ENCODE data around the gene IRF4.

IRF4 gene

DNA sequence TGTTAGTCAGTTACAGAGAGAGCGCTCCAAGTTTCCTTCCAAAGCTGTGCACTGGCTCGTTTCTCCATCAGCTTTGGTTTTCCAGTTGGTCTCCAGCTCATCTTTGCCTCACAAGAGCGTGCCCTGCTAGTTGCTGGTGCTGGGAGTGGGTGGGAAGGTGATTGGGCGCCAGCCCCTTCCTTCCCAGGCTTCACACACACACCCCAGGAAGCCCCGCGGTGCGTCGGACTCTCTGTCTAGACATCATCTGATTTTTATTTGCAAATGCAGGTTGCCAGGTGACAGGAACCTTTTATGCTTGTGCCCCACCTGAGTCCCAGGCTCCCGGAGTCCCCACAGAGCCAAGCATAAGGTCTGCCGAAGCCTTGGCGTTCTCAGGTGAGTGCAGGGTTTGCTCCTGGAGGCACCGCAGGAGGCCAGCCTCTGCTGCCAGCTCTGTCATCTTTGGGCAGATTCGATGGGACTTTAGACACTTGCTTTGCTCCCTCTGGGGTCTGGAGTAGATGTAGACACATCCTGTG, 7.1 kb downstream of the IRF4 start:
- DNase-seq: no peak

DNA sequence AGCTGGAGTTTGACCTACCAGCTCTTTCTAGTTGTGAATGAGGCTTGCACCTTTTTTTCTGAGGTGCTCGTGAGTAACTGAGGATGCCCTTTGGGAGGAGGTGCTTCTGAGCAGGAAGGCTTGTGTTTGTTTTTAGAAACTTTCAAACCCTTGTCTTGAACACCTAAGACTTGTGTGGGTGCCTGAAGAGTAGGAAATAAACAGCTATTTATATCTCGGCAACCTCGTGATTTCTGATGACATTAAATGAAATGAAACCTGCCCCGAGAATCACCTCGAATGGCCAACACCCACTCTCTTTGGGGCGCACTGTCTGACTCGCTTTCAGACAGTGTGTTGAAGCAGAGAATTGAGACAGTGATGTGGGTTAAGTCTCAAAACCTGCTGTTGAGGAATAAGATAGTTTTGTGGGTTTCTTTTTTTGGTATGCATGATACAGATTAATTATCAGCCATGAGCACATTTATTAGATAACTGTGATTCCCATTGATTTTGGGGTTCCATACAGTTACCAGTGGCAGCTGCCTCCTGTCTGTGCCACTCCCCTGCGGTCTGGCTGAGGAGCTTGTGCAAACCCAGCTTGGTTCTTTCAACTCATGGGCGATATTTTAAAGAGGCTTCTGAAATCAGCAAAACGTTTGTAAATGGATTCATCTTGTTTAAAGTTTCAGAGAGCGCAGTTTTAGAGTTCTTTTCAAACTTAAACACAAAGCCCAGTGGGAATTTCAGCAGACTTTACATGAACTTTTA, 8.4 kb downstream of the IRF4 start:
- DNase-seq: no peak

DNA sequence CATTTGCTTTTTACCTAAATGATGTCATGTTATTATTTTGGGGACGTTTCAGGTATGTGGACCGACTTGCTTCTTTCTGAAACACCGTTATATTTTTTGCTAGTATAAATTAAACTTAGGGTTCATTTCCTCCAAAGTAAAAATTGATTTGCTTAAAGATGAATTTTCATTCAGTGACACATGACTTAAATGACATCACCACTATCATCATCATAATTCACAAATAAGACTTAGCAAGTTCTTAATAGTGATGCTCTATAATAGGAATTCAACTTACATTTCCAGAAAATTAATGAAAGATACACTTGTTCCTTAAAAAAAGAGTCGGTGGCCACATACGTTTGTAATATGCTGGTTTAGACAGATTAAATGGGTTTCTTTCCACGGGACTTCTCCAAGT, 9.3 kb downstream of the IRF4 start:
- no peak for DNase-seq

DNA sequence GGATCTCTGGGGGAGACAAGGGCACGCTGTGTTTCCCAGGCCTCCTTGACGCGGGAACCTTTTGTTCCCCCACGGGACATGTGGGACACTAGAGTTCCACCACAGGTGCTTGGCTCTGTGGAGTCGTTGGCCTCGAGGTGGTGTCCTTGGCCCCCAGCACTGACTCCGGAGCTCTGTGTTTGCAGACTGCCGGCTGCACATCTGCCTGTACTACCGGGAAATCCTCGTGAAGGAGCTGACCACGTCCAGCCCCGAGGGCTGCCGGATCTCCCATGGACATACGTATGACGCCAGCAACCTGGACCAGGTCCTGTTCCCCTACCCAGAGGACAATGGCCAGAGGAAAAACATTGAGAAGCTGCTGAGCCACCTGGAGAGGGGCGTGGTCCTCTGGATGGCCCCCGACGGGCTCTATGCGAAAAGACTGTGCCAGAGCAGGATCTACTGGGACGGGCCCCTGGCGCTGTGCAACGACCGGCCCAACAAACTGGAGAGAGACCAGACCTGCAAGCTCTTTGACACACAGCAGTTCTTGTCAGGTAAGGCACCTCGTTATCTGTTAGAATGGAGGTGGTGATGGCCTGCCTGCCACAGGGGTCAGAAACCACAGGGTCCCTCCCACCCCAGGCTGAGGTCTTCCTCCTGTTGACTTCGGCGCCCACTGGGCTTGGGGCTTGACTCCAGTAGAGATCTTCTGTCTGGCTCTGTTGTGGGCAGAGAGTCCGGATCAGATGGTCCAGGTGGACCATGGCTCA, 9.9 kb downstream of the IRF4 start:
- no peak for DNase-seq

DNA sequence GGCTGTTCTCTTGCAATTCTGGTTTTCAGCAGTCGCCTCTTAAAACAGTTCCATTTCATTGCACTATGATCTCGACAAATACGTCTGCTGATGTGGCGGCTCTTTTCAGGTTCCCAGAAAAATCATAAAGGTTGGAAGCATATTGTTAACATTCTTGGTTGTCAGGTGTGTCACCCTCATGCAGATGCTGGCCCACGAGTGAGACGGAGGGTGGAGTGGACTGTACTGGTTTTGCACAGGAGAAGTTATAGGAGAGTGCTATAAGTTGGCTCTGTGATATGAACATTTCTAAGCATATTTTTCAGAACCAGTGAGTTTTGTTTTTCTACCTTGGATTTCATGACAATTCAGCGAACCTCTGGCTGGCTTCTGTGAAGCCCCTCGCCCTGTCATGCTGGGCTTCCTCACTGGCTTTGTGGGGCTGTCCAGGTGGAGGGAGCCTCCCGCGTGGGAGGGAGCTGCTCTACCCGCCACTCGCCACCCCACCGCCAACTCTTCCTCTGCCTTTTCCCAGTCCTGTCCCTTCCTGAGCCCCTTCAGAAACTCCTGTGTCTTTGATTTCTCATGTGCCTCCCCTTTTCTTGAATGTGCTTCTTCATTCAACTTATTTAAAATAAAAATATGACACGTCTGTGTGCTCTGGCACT, 10.6 kb downstream of the IRF4 start:
- no peak for DNase-seq

DNA sequence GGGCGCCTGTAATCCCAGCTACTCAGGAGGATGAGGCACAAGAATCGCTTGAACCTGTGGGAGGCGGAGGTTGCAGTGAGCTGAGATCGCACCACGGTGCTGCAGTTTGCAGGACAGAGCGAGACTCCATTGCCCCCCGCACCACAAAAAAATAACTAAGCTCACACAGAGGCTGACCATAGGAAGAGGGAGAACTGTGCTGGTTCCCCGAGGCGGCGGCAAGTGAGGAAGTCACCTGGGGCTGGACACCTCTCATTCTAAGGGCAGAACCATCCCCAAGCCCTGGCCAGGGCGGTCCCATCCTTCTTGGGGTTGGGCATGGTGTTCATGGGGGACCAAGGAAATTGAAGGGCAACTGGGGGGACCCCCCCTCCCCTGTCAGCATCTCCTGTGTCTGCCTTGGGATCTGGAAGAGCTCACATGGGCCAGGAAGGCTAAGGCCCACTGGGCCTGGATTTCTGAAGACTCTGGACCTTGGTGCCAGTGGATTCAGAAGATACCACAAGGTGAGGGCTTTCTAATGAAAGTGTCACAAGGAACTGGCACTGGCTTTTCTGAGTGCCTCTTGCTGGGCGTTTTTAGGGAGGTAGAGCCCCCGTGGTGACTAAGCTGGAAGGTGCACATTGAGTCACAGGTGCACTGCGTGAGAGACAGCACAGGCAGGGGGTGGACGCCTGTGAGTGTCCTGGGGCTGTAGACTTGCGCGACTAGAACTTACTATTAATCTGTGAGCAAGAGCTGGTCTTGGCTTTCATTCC, 11.5 kb downstream of the IRF4 start:
- DNase-seq: no peak

DNA sequence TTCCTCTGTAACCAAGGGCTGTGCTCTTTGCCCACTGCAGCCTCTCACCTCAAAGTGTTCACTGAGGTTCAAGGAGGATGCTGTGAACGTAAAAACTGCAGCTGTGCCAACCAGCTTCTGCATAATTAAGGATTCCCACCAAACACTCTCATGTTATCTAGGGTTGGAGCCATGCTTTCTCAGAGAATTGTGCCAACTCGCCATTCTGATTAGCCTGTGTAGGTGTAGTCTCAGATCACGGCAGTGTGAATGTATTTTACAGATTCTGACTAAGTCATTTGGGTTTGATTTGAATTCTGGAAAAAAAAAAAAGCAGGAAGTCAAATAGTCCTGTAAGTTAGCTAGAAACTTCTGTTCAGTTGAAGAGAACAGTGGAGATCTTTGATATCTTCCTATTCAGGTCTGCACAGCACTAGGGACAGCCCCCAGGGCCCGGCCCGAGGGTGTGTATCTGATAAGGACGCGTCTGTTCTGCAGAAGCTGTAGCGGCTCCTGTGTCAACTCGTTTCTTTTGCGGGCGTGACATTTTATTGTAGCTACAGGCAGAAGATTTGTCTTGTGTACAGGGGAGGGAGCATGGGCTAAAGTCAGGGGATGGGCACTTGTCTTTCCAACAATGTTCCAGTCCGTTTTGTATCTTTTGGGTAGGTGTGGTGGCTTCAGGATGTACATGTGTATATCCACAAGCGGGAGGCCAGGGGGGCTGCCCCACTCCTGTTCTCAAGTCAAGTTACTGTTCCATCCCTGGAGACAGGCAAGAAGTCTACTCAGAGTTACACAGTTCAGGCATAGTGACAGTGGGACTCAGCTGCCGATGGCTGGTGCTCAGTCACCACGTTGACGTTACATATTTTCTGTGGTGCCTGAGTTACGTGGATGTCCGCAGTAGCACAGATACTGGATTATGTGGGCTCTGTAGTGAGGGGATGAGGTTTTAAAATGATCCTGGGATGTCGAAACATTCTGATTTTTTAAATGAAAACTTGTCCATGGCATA, 12.4 kb downstream of the IRF4 start:
- DNase-seq: no peak

DNA sequence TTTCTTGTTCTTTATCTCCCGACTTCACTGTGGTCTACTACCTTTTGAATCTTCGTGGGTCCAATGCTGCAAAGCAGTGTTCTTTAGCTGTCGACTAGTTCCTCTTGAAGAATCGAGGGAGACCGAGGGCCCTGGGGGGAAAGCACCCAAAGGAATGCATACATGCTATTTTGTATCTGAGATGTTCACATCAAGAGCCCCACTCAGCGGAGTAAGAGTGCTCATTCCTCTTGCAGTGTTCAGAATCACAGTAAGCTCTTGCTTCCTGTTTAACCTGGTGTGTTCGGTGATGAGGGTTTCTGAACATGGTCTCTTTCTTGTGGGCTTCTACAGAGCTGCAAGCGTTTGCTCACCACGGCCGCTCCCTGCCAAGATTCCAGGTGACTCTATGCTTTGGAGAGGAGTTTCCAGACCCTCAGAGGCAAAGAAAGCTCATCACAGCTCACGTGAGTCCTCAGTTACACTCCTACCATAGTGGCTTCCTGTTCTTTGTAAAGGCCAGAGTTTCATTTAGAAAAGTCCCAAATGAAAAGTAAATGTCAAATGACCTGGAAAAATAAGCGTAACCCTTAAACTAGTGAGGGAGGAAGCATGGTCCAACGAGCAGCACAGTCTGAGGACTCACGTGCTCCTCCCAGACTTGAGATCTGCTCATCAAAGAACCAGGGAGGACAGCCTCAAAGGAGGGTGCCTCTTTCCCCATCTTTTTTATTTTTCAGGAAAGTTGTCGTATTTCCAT, 13.3 kb downstream of the IRF4 start:
- DNase-seq: no peak

DNA sequence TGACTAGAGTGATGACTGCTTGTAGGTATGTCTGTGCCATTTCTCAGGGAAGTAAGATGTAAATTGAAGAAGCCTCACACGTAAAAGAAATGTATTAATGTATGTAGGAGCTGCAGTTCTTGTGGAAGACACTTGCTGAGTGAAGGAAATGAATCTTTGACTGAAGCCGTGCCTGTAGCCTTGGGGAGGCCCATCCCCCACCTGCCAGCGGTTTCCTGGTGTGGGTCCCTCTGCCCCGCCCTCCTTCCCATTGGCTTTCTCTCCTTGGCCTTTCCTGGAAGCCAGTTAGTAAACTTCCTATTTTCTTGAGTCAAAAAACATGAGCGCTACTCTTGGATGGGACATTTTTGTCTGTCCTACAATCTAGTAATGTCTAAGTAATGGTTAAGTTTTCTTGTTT, 16.6 kb downstream of the IRF4 start:
- DNase-seq: no peak

DNA sequence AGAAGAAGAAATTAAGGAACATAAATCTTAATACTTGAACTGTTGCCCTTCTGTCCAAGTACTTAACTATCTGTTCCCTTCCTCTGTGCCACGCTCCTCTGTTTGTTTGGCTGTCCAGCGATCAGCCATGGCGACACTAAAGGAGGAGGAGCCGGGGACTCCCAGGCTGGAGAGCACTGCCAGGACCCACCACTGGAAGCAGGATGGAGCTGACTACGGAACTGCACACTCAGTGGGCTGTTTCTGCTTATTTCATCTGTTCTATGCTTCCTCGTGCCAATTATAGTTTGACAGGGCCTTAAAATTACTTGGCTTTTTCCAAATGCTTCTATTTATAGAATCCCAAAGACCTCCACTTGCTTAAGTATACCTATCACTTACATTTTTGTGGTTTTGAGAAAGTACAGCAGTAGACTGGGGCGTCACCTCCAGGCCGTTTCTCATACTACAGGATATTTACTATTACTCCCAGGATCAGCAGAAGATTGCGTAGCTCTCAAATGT, 17.1 kb downstream of the IRF4 start:
- peak; percentile 84 for DNase-seq

DNA sequence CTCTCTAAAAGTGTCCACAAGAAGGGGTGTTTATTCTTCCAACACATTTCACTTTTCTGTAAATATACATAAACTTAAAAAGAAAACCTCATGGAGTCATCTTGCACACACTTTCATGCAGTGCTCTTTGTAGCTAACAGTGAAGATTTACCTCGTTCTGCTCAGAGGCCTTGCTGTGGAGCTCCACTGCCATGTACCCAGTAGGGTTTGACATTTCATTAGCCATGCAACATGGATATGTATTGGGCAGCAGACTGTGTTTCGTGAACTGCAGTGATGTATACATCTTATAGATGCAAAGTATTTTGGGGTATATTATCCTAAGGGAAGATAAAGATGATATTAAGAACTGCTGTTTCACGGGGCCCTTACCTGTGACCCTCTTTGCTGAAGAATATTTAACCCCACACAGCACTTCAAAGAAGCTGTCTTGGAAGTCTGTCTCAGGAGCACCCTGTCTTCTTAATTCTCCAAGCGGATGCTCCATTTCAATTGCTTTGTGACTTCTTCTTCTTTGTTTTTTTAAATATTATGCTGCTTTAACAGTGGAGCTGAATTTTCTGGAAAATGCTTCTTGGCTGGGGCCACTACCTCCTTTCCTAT, 17.9 kb downstream of the IRF4 start:
- no peak for DNase-seq

DNA sequence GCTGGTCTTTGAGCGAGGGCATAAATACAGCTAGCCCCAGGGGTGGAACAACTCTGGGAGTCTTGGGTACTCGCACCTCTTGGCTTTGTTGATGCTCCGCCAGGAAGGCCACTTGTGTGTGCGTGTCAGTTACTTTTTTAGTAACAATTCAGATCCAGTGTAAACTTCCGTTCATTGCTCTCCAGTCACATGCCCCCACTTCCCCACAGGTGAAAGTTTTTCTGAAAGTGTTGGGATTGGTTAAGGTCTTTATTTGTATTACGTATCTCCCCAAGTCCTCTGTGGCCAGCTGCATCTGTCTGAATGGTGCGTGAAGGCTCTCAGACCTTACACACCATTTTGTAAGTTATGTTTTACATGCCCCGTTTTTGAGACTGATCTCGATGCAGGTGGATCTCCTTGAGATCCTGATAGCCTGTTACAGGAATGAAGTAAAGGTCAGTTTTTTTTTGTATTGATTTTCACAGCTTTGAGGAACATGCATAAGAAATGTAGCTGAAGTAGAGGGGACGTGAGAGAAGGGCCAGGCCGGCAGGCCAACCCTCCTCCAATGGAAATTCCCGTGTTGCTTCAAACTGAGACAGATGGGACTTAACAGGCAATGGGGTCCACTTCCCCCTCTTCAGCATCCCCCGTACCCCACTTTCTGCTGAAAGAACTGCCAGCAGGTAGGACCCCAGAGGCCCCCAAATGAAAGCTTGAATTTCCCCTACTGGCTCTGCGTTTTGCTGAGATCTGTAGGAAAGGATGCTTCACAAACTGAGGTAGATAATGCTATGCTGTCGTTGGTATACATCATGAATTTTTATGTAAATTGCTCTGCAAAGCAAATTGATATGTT, 19.2 kb downstream of the IRF4 start:
- DNase-seq: no peak

DNA sequence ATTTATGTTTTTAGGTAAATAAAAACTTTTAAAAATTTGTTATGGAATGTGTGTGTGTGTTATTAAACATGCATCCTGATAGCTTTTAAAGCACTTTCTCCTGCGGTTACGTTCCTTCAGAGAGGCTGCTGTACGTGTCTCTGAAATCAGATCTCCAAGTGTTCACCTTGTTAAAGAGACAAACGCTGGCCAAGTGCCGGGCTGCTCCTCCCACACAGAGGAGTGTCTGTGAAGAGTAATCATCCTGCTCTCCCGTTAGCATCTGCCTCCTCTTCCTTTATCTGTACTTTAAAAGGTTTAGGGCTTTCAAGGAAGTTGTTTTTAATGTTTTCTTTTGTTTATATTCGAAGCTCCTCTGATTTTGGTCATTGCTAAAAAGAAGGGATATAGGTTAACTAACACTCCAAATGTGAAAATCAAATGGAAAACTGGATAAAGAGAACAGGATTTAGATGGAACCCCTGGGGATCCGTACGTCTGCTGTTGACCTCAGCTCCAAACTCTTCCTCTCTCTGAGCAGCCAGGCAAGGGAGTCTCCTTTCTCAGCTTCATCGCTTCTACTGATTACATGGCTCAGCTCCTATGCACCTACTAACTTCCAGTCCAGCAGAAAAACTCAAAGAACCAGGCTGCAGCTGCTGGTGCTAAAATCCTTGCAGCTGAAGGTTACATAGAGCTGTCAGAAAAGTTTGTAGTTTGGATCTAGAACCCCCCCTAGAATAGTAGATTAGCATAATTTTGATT, 20.0 kb downstream of the IRF4 start:
- no peak for DNase-seq

DNA sequence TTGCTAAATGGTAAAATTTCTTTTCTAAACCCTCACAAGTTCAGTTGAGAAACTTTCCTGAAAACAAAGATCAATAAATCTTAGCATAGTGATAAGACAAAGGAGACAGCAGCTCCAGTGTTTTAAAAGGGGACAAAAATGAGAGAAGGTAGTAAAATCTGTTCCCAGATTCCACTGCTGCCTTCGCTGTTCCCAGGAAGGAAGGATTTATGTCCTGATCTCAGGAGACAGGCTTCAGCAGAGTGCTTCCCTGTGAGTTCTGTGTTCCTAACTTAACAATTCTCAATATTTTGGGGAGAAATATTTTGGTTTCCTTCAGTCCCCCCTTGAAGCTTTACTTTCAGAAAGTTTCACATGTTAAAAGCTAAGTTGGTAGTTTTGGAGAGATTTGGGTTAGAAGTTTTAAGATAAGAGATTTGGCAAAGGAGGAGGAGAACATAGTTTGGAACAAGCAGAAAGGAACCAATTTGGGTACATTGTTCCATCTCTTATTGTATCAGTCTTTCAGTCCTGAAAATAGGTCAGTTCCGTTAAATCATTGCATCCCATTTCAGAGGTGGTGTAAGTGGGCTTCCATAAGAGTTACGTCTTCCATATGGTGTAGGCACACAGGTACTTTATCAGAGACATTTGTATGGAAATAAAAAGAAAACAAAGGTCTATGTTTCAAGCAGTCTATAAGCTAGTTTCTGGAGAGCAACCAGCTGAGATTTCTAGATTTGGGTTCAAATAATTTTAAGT, 20.8 kb downstream of the IRF4 start:
- no peak for DNase-seq

DNA sequence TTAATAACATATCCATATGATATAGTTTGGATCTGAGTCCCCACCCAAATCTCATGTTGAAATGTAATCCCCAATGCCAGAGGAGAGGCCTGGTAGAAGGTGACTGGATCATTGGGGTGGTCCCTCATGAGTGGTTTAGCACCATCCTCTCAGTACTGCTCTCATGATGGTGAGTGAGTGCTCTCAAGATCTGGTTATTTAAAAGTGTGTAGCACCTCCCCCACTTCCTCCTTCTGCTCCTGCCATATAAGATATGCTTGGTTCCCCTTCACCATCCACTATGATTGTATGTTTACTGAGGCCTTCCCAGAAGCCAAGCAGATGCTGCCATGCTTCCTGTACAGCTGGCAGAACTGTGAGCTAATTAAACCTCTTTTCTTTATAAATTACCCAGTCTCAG, 22.9 kb downstream of the IRF4 start:
- DNase-seq: no peak

DNA sequence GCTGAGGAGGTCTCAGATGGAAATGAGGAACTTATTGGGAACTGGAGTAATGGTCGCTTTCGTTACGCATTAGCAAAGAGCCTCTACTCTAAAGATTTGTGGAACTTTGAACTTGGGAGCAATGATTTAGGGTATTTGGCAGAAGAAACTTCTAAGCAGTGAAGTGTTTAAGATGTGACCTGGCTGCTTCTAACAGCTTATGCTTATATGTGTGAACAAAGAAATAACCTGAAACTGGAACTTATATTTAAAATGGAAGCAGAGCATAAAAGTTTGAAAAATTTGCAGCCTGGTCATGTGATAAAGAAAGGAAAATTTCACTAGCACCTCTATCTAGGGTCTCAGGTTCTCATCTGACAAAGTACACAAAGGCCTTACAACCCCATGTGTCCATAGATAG, 23.5 kb downstream of the IRF4 start:
- DNase-seq: no peak

DNA sequence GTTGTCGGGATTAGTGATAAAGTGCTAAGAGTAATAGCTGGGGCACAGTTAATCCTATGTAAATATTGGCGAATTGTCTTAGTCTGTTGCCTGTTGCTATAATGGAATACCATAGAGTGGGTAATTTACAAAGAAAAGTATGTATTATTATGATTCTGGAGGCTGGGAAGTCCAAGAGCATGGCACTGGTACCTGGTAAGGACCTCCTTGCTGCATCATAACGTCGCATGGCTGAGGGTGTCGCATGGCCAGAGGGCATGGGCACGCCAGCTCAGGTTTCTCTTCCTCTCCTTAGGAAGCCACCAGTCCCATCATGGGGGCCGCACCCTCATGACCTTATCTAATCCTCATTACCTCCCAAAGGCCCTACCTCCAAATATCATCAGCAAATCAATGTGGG, 29.7 kb downstream of the IRF4 start:
- DNase-seq: no peak

All from femur (tissue), 1 donor.